Measurements from ENCODE around the gene IL17B. TPM values are rescaled to one million over a fixed set of nuclear protein-coding genes. Genes with fewer than 3 reads are reported as not detected.

The IL17B gene, protein sequence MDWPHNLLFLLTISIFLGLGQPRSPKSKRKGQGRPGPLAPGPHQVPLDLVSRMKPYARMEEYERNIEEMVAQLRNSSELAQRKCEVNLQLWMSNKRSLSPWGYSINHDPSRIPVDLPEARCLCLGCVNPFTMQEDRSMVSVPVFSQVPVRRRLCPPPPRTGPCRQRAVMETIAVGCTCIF
- not detected in 2 replicates for total RNA-seq (ENCODE audit: low replicate concordance)

DNA sequence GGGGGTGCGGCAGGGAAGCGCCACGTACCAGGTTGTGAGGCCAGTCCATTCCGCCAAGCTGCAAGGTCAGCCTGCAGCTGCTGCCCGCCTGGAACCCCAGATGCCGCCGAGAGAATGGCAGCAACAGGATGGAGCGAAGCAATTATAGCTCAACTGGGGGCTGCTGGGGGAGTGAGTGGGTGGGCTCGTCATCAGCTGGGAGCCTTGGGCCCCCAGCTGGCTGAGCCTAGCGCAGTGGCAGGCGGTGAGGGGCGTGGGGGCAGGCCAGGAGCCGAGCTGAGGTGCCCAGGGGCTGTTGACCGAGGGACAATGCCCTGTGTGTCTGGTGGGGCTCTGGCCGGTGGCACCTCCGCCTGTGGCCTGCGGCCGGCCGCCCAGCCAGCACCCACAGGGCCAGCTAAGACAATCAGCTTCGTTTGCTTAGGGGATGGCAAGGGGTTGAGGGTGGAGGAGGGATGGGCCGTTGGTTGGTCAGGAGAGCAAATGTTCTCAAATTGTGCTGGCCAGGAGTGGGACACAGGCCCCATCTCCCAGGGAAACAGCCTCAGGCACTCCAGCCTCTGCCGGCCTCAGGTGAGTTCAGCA, at the start of gene IL17B:
Gene IL17B, minus strand, starts transcription at position 116 of the 585 bp plus-strand sequence. Its CDS starts 67 bp downstream, at position 49.
- TF ChIP-seq, protein P1, sequence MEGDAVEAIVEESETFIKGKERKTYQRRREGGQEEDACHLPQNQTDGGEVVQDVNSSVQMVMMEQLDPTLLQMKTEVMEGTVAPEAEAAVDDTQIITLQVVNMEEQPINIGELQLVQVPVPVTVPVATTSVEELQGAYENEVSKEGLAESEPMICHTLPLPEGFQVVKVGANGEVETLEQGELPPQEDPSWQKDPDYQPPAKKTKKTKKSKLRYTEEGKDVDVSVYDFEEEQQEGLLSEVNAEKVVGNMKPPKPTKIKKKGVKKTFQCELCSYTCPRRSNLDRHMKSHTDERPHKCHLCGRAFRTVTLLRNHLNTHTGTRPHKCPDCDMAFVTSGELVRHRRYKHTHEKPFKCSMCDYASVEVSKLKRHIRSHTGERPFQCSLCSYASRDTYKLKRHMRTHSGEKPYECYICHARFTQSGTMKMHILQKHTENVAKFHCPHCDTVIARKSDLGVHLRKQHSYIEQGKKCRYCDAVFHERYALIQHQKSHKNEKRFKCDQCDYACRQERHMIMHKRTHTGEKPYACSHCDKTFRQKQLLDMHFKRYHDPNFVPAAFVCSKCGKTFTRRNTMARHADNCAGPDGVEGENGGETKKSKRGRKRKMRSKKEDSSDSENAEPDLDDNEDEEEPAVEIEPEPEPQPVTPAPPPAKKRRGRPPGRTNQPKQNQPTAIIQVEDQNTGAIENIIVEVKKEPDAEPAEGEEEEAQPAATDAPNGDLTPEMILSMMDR (IDR thresholded peaks at IDR 0.05; ENCODE audit: insufficient read depth, low read length): no peak
- no peak for DNase-seq (ENCODE audit: low read depth)
- no peak within 1 kb of the TSS for H3K4me3 ChIP-seq (ENCODE audit: low read depth, low read length)

DNA sequence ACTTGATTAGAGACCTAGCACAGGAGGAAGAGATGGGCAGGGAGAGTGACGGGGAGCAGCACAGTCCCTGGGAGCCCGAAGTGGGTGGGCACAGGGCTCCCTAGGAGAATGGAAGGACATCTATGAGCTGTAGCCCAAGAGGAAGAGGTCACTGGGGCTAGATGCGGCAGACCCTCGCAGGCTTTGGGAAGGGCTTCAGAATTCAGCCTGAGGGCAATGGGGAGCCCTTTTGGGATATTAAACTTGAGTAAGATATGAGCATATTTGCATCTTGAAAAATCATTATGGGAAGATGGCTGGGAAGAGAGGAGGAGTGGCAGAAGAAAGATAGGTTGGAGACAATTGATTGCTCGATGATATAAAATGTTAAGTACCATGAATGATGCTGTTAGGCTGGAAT, 48.9 kb upstream of the IL17B start:
- no peak for DNase-seq (ENCODE audit: low read depth)
- H3K4me3 ChIP-seq (ENCODE audit: low read depth, low read length): no peak overlapping the region
- TF ChIP-seq, protein P1 (IDR thresholded peaks at IDR 0.05; ENCODE audit: insufficient read depth, low read length): no peak

DNA sequence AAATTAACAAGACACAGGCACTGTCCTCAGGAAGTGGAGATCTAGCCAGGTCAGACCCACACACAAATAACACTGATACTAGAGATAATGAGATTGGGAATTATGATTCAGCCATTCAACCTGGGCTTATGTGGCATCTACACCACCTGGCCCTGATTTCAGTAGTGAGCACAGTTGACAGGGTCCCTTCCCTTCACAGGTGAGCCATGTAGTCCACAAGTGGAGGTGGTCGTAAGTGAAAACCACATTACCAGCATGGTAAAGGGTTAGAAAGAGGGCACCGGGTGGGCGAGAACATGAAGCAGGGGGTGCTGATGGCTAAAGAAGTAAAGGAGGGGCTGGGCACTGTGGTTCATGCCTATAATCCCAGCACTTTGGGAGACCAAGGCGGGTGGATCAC, 48.3 kb upstream of the IL17B start:
- DNase-seq (ENCODE audit: low read depth): no peak
- TF ChIP-seq, protein P1 (IDR thresholded peaks at IDR 0.05; ENCODE audit: insufficient read depth, low read length): no peak
- H3K4me3 ChIP-seq (ENCODE audit: low read depth, low read length): no peak overlapping the region

DNA sequence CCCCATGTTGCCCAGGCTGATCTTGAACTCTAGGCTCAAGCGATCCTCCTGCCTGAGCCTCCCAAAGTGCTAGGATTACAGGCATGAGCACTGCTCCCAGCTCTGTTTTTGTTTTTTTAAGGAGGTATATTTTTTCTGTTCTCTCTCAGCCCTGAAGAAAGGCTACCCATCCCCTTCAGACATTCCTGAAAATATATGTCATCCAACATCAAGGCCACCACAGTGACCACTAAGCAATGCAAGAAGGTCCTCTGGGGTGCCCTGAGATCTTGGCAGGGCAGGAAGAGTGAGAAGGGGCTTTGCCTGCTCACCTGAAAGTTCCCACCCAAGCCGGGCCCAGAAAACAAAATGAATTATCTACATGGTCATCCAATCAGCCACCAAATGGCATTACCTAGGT, 47.8 kb upstream of the IL17B start:
- TF ChIP-seq, protein P1 (IDR thresholded peaks at IDR 0.05; ENCODE audit: insufficient read depth, low read length): no peak
- H3K4me3 ChIP-seq (ENCODE audit: low read depth, low read length): no peak overlapping the region
- DNase-seq (ENCODE audit: low read depth): no peak

DNA sequence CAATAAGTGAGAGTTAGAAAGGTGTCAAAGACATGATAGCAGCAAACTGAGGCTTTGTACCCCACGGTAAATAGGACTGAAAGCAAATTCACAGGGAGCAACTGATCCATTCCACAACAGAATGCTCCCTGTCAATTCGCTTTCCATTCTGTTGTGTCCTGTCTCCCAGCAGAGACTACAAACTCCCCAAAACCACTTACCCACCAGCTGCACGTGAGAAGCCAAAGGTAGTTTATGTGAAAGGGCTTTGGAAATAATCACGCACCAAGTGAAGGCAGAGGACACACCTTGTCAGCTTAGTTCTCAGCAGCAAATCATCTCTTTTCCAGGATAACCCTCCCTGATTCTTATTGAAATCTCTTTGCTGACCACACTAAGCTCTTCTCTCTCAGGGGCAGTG, 46.6 kb upstream of the IL17B start:
- DNase-seq (ENCODE audit: low read depth): no peak
- H3K4me3 ChIP-seq (ENCODE audit: low read depth, low read length): no peak overlapping the region
- TF ChIP-seq, protein P1 (IDR thresholded peaks at IDR 0.05; ENCODE audit: insufficient read depth, low read length): no peak

DNA sequence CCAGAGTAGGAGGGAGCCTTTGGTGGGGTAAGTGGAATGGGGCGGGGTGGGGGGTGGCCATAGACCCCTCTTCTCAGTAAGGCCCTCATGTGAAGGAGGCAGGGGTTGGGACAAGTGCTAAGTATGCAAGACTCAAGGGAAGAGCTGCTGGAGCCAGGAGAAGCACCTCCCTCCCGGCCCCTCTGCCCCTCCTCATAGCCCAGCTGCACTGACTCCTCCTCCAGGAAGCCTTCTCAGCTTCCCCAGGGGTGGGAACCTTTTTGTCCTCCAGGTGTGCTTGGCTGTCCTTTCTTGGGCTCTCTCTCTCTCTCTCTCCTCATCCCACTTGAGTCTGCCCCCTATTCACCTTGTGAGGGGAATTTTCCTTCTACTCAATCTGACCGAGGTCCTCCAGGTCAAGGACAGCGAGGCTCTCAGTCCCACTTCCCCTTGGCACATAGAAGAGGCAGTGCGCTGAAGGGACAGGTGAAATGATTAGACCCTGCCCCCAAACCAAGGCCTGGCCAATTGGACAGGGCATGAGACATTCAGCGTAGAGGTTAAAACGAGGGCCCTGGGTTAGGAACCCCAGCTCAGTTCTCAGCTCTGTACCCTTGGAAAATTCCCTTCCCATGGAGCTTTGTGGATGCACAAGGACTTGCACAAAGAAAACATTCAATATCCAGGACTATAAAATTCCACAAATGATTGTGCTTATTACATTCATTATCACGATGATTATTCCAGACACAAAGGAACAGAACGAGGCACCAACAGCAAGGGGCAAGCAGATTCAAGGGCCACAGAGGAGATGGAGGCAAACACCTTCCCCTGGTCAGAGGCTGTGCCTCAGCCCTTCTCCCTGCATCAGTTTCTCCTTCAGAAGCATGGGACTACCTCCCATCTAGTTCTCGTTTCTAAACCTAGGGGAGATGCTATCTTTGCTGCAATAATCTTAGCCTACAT, 45.6 kb upstream of the IL17B start:
- DNase-seq (ENCODE audit: low read depth): no peak
- no peak overlapping the region for H3K4me3 ChIP-seq (ENCODE audit: low read depth, low read length)
- TF ChIP-seq, protein P1 (IDR thresholded peaks at IDR 0.05; ENCODE audit: insufficient read depth, low read length): no peak

All from fibroblast of the aortic adventitia (primary cell).